Measurements from ENCODE around the gene NSMCE1. TPM values are rescaled to one million over a fixed set of nuclear protein-coding genes. Genes with fewer than 3 reads are reported as not detected.

The NSMCE1 gene
- total and polyA plus RNA-seq, 2 of the 8 experiments (the other 6 are each of a cell fraction or from before 2014, with no cell fraction given), result 8.1 to 16.6 TPM

- H2AFZ ChIP-seq (ENCODE audit: low read length), result no peak overlapping the region
- no peak overlapping the region for H2BK15ac ChIP-seq (ENCODE audit: low read length)
- no peak overlapping the region for H4K5ac ChIP-seq (ENCODE audit: insufficient read length, low read depth, low read length)
- H3K23me2 ChIP-seq (ENCODE audit: low read depth, low read length), result no peaks in the 10 kb centered on the region
- no peak overlapping the region for H3K4me3 ChIP-seq (ENCODE audit: extremely low read depth in 1 of 4, insufficient read depth in 2 of 4, low read depth in 3 of 4, low read length in 4 of 4)
- no peak overlapping the region for H3K4ac ChIP-seq (replicated peaks; ENCODE audit: insufficient read length, low read depth, low read length)
- H3K79me2 ChIP-seq (ENCODE audit: control insufficient read depth in 1 of 2, insufficient read depth in 2 of 2, low read length in 2 of 2), result no peaks in the 10 kb centered on the region
- H3K9ac ChIP-seq (replicated peaks in 1 of 4; ENCODE audit: extremely low read depth in 1 of 4, low read depth in 3 of 4, low read length in 3 of 4), result no peak overlapping the region
- no peak overlapping the region for H2BK5ac ChIP-seq (ENCODE audit: low read depth, low read length)
- H3K18ac ChIP-seq (ENCODE audit: extremely low read depth, low read length), result no peak overlapping the region
- ChIA-PET POLR2A (ENCODE audit: partially characterized antibody) (no interaction called here), CTCF (ENCODE audit: partially characterized antibody) (interaction anchor here (0.9 kb wide), 1 partner anchor 107 kb away, joined by 4 read pairs; no protein-coding TSS in a partner anchor)
- H2BK120ac ChIP-seq (replicated peaks; ENCODE audit: low read depth, low read length), result no peak overlapping the region
- peaks cover 3% of the 10 kb centered on the region; the same call in 1 of the 2 replicates for H3K79me1 ChIP-seq (ENCODE audit: low read depth, low read length)
- H3K4me1 ChIP-seq (replicated peaks in 1 of 4; ENCODE audit: control insufficient read depth in 3 of 4, insufficient read depth in 4 of 4, low read length in 3 of 4), result peaks cover 0 to 6% (median 3%) of the 10 kb centered on the region in 4 experiments; a peak in 3 of 7 replicates
- no peaks in the 10 kb centered on the region for H3K27me3 ChIP-seq (replicated peaks in 1 of 4; ENCODE audit: control insufficient read depth in 3 of 4, extremely low read depth in 1 of 4, insufficient read depth in 3 of 4, low read length in 3 of 4)
- no peaks in the 10 kb centered on the region; a peak in 1 of 8 replicates for H3K36me3 ChIP-seq (ENCODE audit: control insufficient read depth in 2 of 4, insufficient read depth in 4 of 4, low read length in 3 of 4)
- DNase-seq (ENCODE audit: low read depth in 1 of 2, low spot score in 2 of 2) (no peak), FAIRE-seq (no peak)
- no peaks in the 10 kb centered on the region for H4K20me1 ChIP-seq (replicated peaks in 1 of 2; ENCODE audit: control insufficient read depth in 1 of 2, insufficient read depth in 2 of 2, low read length in 2 of 2)
- H3K14ac ChIP-seq (ENCODE audit: insufficient read length), result no peak overlapping the region
- 96% methylated on average over 3 of the region's 3 CpGs; no CpG with 5 or more reads in 1 of the 2 experiments for WGBS, 2 experiments (ENCODE audit: extremely low coverage in 1 of 2, insufficient coverage in 1 of 2, insufficient read length in 1 of 2, insufficient replicate concordance in 2 of 2, low coverage in 1 of 2, low lambda C conversion rate in 2 of 2, missing lambda C conversion rate in 1 of 2)
- no peak overlapping the region for H3K23ac ChIP-seq (ENCODE audit: insufficient read length)
- no peak overlapping the region for H4K91ac ChIP-seq (replicated peaks; ENCODE audit: insufficient read length, low read length)
- no peak overlapping the region for H2BK12ac ChIP-seq (ENCODE audit: low read depth, low read length)
- H3K9me3 ChIP-seq (ENCODE audit: insufficient read depth in 2 of 2, low read depth in 1 of 2, low read length in 1 of 2), result no peaks in the 10 kb centered on the region
- no peak overlapping the region for H3K27ac ChIP-seq (ENCODE audit: low read depth, low read length)
- H3K56ac ChIP-seq (replicated peaks; ENCODE audit: insufficient read length, low read depth, low read length), result no peak overlapping the region
- no peak overlapping the region for H3K4me2 ChIP-seq (ENCODE audit: insufficient read depth in 1 of 2, low read depth in 2 of 2, low read length in 2 of 2)
- no peak overlapping the region for H4K8ac ChIP-seq (ENCODE audit: extremely low read depth, insufficient read depth, low read length)
- no peak overlapping the region for H2BK20ac ChIP-seq (ENCODE audit: low read length)
- H2AK5ac ChIP-seq (ENCODE audit: low read depth, low read length), result no peak overlapping the region
- no peak for TF ChIP-seq SP4 (IDR thresholded peaks at IDR 0.05; ENCODE audit: low read length)
- no peak for TF ChIP-seq NRF1 (IDR thresholded peaks at IDR 0.05; ENCODE audit: low read depth, low read length)
- TF ChIP-seq TAF7 (optimal IDR thresholded peaks at IDR 0.05; ENCODE audit: borderline replicate concordance, low read depth, low read length), result no peak
- TF ChIP-seq CHD1 (IDR thresholded peaks at IDR 0.05; ENCODE audit: low read depth, low read length), result no peak
- TF ChIP-seq HDAC6 (IDR thresholded peaks at IDR 0.05; ENCODE audit: low read depth, low read length), result no peak
- no peak for TF ChIP-seq RBBP5 (IDR thresholded peaks at IDR 0.05; ENCODE audit: borderline replicate concordance, low read depth, low read length)
- TF ChIP-seq JUN (IDR thresholded peaks at IDR 0.05; ENCODE audit: low read depth, low read length), result no peak
- no peak for TF ChIP-seq BCL11A (IDR thresholded peaks at IDR 0.05; ENCODE audit: low read depth in 2 of 2, low read length in 2 of 2)
- no peak for TF ChIP-seq JUND (IDR thresholded peaks at IDR 0.05; ENCODE audit: low read length)
- TF ChIP-seq TCF12 (IDR thresholded peaks at IDR 0.05; ENCODE audit: low read depth, low read length), result no peak
- no peak for TF ChIP-seq SIRT6 (IDR thresholded peaks at IDR 0.05; ENCODE audit: low read length)
- no peak for TF ChIP-seq KDM1A (IDR thresholded peaks at IDR 0.05; ENCODE audit: borderline replicate concordance, low read length)
- TF ChIP-seq ATF2 (IDR thresholded peaks at IDR 0.05; ENCODE audit: low read length), result no peak
- TF ChIP-seq GABPA (IDR thresholded peaks at IDR 0.05; ENCODE audit: borderline replicate concordance, insufficient read depth, low read length), result no peak
Observed at GRCh38 chr16:27256861-27257260, 11.7 kb downstream of the NSMCE1 start.

Data from H1 (cell line).